ENCODE results near the gene PRR5. TPM values are rescaled to one million over a fixed set of nuclear protein-coding genes. Genes with fewer than 3 reads are reported as not detected.

Gene PRR5
- total and polyA plus RNA-seq, 7 experiments from 2014 or later = 19.6 to 49.1 (median 30.7) TPM

DNA sequence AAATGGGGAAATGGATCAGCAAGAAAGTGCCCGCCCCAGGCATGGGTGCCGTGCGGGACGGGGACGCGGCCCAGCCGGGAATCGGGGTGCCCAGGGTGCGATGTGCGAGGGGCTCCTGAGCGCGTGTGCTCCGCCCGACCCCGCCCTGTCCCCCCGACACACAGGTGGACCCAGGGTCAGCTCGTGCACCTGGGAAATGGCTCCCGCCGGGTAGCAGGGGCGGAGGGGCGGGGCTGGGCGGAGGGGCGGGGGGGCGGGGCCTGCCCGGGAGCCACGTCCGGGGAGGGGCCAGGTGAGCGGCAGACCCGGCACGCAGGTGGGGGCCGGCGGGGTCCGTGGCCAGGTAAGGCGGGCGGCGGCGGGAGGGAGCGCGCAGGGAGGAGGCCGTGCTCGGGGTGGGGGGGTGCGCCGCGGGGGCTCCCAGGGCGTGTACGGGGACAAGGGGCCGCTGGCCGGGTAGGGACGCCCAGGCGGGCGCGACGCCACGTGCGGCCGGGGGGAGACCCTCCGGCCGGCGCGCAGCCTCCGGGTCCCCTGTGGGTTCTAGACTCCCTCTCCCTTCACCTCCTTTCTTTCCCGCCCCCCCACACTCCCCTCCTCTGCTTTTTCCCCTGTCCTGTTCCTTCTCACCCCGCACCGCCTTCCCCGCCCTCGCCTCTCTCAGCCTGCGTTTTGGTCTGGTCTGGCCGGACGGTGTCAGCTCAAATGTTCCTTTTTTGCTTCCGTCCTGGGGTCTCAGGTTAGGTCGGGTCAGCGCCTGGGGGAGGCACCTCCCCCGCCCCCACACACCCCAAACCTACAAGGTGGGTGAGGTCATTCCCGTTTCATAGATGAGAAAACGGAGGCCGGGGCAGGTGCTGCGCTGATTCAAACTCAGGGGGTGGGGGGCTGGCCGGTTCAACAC lies 50.5 kb downstream of the PRR5 start, which contains the start of gene ARHGAP8:
ARHGAP8 (plus strand) TSS at position 291 of the 904 bp plus-strand sequence. CDS start 33,953 bp downstream, outside the sequence.
- Histone ChIP-seq H3K9me3 (ENCODE audit: control insufficient read depth in 2 of 3, low read length in 3 of 3) (no peaks in the 10 kb centered on the region), H3K4me1 (ENCODE audit: control insufficient read depth in 2 of 2, insufficient read depth in 2 of 2, low read length in 2 of 2) (peaks cover 0 to 4% of the 10 kb centered on the region in 2 donors), H3K27ac (ENCODE audit: low read depth, low read length) (no peak within 1 kb of the TSS), H3K27me3 (ENCODE audit: control insufficient read depth in 2 of 2, insufficient read depth in 2 of 2, low read length in 2 of 2) (peaks cover 4 to 13% of the 10 kb centered on the region in 2 donors), H3K36me3 (ENCODE audit: control insufficient read depth in 2 of 3, insufficient read depth in 3 of 3, low read length in 3 of 3) (no peaks in the 10 kb centered on the region), H3K4me3 (ENCODE audit: low read length) (peak within 1 kb of the TSS; percentile 13)
- DNase-seq (peak in 2 of 9 donors; percentile 12 to 14), ATAC-seq (peak; percentile 67)
- H3K4me1 Mint-ChIP-seq = peaks cover 0 to 6% (median 0%) of the 10 kb centered on the region in 7 donors
- ChIA-PET CTCF (no interaction called here), POLR2A (no interaction called here)
- peaks cover 30 to 71% (median 59%) of the 10 kb centered on the region in 5 donors for H3K27me3 Mint-ChIP-seq
- H3K27ac Mint-ChIP-seq = no peak within 1 kb of the TSS
- peak within 1 kb of the TSS; percentile 52 to 84 (median 72) for H3K4me3 Mint-ChIP-seq
- H3K36me3 Mint-ChIP-seq = no peaks in the 10 kb centered on the region
- H3K9me3 Mint-ChIP-seq = peaks cover 0 to 11% (median 0%) of the 10 kb centered on the region in 11 donors
- intact Hi-C loops (cut with micrococcal nuclease) = no loop called here

DNA sequence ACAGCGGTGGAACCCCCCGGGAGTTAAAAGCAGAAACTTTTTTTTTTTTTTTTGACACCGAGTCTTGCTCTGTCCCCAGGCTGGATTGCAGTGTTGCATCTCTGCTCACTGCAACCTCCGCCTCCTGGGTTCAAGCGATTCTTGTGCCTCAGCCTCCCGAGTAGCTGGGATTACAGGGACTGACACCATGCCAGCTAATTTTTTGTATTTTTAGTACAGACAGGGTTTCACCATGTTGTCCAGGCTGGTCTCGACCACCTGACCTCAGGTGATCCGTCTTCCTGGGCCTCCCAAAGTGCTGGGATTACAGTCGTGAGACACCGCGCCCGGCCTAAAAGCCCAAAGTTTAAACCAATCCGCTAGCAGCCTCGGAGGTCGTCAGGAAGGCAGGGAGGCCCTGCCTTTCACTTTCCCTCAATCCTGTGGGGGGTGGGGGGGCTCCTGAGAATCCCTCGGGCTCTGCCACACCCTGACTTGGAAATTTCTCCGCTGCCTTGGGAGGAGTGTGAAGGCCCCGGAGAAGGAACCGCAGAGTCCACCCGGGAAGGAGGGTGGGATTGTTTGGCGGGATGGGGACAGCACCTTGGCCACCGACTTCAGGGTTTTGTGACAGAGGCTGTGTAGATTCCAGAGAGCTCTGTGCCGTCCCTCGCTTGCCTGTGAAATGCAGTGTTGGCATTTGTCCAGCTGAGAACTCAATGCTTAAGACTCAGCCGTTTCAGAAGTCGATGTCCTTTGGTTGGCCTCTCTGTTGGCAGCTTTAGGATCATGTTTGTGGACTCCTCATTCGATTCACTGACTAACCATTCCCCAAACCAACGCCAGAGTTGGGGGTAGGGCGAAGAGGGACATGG lies 51.4 kb downstream of the PRR5 start:
- Mint-ChIP-seq H3K4me3 (peak overlapping the region in 9 of 10 donors; percentile 52 to 84 (median 74)), H3K27me3 (peaks cover 33 to 74% (median 66%) of the 10 kb centered on the region in 5 donors), H3K4me1 (peaks cover 0 to 6% (median 0%) of the 10 kb centered on the region in 7 donors), H3K27ac (no peak overlapping the region), H3K9me3 (peaks cover 0 to 11% (median 0%) of the 10 kb centered on the region in 11 donors), H3K36me3 (no peaks in the 10 kb centered on the region)
- CTCF ChIA-PET = no interaction called here
- ATAC-seq (no peak), DNase-seq (no peak)
- intact Hi-C loops (cut with micrococcal nuclease) = no loop called here
- no peak overlapping the region for H3K27ac ChIP-seq (ENCODE audit: low read depth, low read length)
- peaks cover 4 to 13% of the 10 kb centered on the region in 2 donors for H3K27me3 ChIP-seq (ENCODE audit: control insufficient read depth in 2 of 2, insufficient read depth in 2 of 2, low read length in 2 of 2)
- POLR2A ChIA-PET = no interaction called here
- no peak overlapping the region for H3K4me3 ChIP-seq (ENCODE audit: low read length)
- H3K9me3 ChIP-seq (ENCODE audit: control insufficient read depth in 2 of 3, low read length in 3 of 3) = no peaks in the 10 kb centered on the region
- H3K36me3 ChIP-seq (ENCODE audit: control insufficient read depth in 2 of 3, insufficient read depth in 3 of 3, low read length in 3 of 3) = no peaks in the 10 kb centered on the region
- peaks cover 0 to 4% of the 10 kb centered on the region in 2 donors for H3K4me1 ChIP-seq (ENCODE audit: control insufficient read depth in 2 of 2, insufficient read depth in 2 of 2, low read length in 2 of 2)

DNA sequence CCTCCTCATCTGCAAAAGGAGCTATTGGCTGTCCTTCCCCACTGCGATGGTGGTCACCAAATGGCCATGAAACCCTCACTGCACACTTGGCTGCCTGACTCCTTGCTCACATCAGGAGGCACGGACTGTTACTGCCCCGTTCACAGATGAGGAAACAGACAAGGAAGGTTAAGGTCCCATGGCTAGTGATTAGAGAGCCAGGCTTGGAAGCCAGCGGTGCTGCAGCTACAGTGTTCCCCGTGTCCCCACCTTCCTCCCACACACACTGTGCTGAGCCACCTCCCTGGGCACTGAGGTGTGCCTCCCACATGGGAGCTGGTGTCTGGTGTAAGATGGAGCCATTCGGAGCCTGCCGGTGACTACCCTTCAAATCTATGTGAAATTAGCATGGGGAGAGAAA lies 53.0 kb downstream of the PRR5 start:
- Histone ChIP-seq H3K27ac (ENCODE audit: low read depth, low read length) (no peak overlapping the region), H3K4me3 (ENCODE audit: low read length) (no peak overlapping the region), H3K27me3 (ENCODE audit: control insufficient read depth in 2 of 2, insufficient read depth in 2 of 2, low read length in 2 of 2) (peaks cover 4 to 13% of the 10 kb centered on the region in 2 donors), H3K9me3 (ENCODE audit: control insufficient read depth in 2 of 3, low read length in 3 of 3) (no peaks in the 10 kb centered on the region), H3K4me1 (ENCODE audit: control insufficient read depth in 2 of 2, insufficient read depth in 2 of 2, low read length in 2 of 2) (peaks cover 0 to 4% of the 10 kb centered on the region in 2 donors), H3K36me3 (ENCODE audit: control insufficient read depth in 2 of 3, insufficient read depth in 3 of 3, low read length in 3 of 3) (no peaks in the 10 kb centered on the region)
- DNase-seq = no peak
- Mint-ChIP-seq H3K27ac (no peak overlapping the region), H3K9me3 (peaks cover 0 to 11% (median 0%) of the 10 kb centered on the region in 11 donors), H3K4me3 (no peak overlapping the region), H3K4me1 (peaks cover 0 to 6% (median 0%) of the 10 kb centered on the region in 7 donors), H3K36me3 (peaks cover 0 to 4% (median 0%) of the 10 kb centered on the region in 5 donors), H3K27me3 (peaks cover 36 to 71% (median 63%) of the 10 kb centered on the region in 5 donors)
- no peak for ATAC-seq
- intact Hi-C loops (cut with micrococcal nuclease) = no loop called here
- CTCF ChIA-PET = no interaction called here
- POLR2A ChIA-PET = no interaction called here

DNA sequence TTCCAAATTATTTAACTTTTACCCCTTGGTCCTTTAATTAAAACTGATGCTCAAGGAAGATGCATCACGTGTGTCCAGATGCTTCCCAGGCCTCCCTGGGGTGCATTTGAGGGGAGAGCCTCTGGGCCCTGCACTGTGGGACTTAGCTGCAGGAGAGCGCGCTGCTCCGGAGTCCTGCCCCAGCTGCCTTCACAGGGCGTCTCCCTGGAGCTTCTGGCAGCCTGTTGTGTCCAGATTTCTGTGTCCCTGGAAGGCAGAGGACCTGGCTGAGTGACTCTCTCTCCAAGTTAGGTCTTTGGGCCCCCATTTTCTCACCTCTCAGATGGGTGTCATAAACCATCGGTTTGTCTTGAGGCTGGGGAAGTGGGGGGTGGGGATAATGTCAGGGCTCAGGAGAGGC lies 53.4 kb downstream of the PRR5 start:
- Histone ChIP-seq H3K27ac (ENCODE audit: low read depth, low read length) (no peak overlapping the region), H3K36me3 (ENCODE audit: control insufficient read depth in 2 of 3, insufficient read depth in 3 of 3, low read length in 3 of 3) (no peaks in the 10 kb centered on the region), H3K4me3 (ENCODE audit: low read length) (no peak overlapping the region), H3K9me3 (ENCODE audit: control insufficient read depth in 2 of 3, low read length in 3 of 3) (no peaks in the 10 kb centered on the region), H3K27me3 (ENCODE audit: control insufficient read depth in 2 of 2, insufficient read depth in 2 of 2, low read length in 2 of 2) (peaks cover 4 to 13% of the 10 kb centered on the region in 2 donors), H3K4me1 (ENCODE audit: control insufficient read depth in 2 of 2, insufficient read depth in 2 of 2, low read length in 2 of 2) (peaks cover 0 to 4% of the 10 kb centered on the region in 2 donors)
- CTCF ChIA-PET = no interaction called here
- H3K9me3 Mint-ChIP-seq = peaks cover 0 to 10% (median 0%) of the 10 kb centered on the region in 11 donors
- POLR2A ChIA-PET = no interaction called here
- H3K4me1 Mint-ChIP-seq = peaks cover 0 to 6% (median 0%) of the 10 kb centered on the region in 7 donors
- intact Hi-C loops (cut with micrococcal nuclease) = no loop called here
- H3K4me3 Mint-ChIP-seq = no peak overlapping the region
- H3K27ac Mint-ChIP-seq = no peak overlapping the region
- DNase-seq (no peak), ATAC-seq (no peak)
- H3K27me3 Mint-ChIP-seq = peaks cover 32 to 67% (median 59%) of the 10 kb centered on the region in 5 donors
- peaks cover 0 to 4% (median 0%) of the 10 kb centered on the region in 5 donors for H3K36me3 Mint-ChIP-seq

DNA sequence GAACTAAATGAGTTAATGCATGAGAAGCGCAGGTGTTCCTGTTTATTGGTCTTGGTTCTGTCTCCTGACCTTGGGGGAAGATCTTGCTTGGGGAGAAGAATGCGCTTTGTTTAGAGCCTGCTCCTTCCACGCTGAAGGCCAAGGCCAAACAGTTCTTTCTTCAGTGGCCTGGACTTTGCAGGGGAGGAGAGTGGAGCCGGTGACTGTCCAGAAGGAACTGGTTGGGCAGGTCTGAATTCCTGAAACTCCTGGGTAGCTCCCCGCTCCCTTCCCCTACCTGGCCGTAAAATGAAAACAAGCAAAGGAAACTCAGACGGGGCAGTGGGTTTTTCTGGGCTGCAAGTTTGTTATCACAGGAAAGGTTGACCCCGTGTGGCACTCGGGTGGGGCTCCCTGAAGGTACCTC lies 54.0 kb downstream of the PRR5 start:
- peaks cover 30 to 65% (median 55%) of the 10 kb centered on the region in 5 donors for H3K27me3 Mint-ChIP-seq
- no peaks in the 10 kb centered on the region for H3K9me3 ChIP-seq (ENCODE audit: control insufficient read depth in 2 of 3, low read length in 3 of 3)
- peaks cover 0 to 7% (median 0%) of the 10 kb centered on the region in 11 donors for H3K9me3 Mint-ChIP-seq
- POLR2A ChIA-PET = no interaction called here
- ATAC-seq (no peak), DNase-seq (no peak)
- H3K4me3 Mint-ChIP-seq = no peak overlapping the region
- no peak overlapping the region for H3K27ac ChIP-seq (ENCODE audit: low read depth, low read length)
- peaks cover 4 to 13% of the 10 kb centered on the region in 2 donors for H3K27me3 ChIP-seq (ENCODE audit: control insufficient read depth in 2 of 2, insufficient read depth in 2 of 2, low read length in 2 of 2)
- no peak overlapping the region for H3K27ac Mint-ChIP-seq
- H3K4me1 Mint-ChIP-seq = peaks cover 0 to 6% (median 0%) of the 10 kb centered on the region in 7 donors
- CTCF ChIA-PET = no interaction called here
- H3K4me3 ChIP-seq (ENCODE audit: low read length) = no peak overlapping the region
- peaks cover 0 to 4% (median 0%) of the 10 kb centered on the region in 5 donors for H3K36me3 Mint-ChIP-seq
- peaks cover 0 to 4% of the 10 kb centered on the region in 2 donors for H3K4me1 ChIP-seq (ENCODE audit: control insufficient read depth in 2 of 2, insufficient read depth in 2 of 2, low read length in 2 of 2)
- intact Hi-C loops (cut with micrococcal nuclease) = no loop called here
- no peaks in the 10 kb centered on the region for H3K36me3 ChIP-seq (ENCODE audit: control insufficient read depth in 2 of 3, insufficient read depth in 3 of 3, low read length in 3 of 3)

DNA sequence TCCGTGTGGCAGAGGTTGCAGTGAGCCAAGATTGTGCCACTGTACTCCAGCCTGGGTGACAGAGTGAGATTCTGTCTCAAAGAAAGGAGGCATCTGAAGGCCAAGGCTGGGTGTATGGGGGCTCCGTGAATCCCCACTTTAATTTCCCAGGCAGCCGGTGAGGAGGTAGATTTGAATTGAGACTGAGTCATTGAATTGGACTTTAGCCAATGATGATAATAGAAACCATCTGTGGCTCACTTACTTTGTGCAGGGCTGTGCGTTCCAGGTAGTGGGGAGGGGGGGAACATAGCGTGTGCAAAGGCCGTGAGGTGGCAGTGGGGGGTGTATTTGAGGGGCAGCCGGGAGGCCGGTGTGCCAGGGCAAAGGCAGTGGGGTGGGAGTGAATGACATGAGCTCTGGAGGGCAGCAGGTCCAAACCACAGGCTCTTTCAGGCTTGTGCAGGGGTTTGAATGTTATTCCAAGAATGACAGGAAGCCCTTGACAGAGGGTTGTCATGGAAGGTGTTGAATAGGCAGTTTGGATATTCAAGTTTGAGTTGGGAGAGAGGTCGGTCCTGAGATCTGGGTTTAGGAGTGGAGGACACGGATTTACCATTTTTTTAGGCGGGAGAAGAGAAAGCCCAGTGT lies 56.5 kb downstream of the PRR5 start:
- intact Hi-C loops (cut with micrococcal nuclease) = no loop called here
- Mint-ChIP-seq H3K27me3 (peaks cover 22 to 67% (median 45%) of the 10 kb centered on the region in 5 donors), H3K4me1 (peaks cover 0 to under 1% (median 0%) of the 10 kb centered on the region in 7 donors), H3K36me3 (peaks cover 0 to 7% (median 0%) of the 10 kb centered on the region in 5 donors), H3K27ac (no peak overlapping the region), H3K9me3 (peaks cover 0 to 14% (median 5%) of the 10 kb centered on the region in 11 donors), H3K4me3 (no peak overlapping the region)
- no peak for ATAC-seq
- CTCF ChIA-PET = no interaction called here
- POLR2A ChIA-PET = no interaction called here
- Histone ChIP-seq H3K27ac (ENCODE audit: low read depth, low read length) (no peak overlapping the region), H3K4me1 (ENCODE audit: control insufficient read depth in 2 of 2, insufficient read depth in 2 of 2, low read length in 2 of 2) (no peaks in the 10 kb centered on the region), H3K36me3 (ENCODE audit: control insufficient read depth in 2 of 3, insufficient read depth in 3 of 3, low read length in 3 of 3) (no peaks in the 10 kb centered on the region), H3K9me3 (ENCODE audit: control insufficient read depth in 2 of 3, low read length in 3 of 3) (no peaks in the 10 kb centered on the region), H3K4me3 (ENCODE audit: low read length) (no peak overlapping the region), H3K27me3 (ENCODE audit: control insufficient read depth in 2 of 2, insufficient read depth in 2 of 2, low read length in 2 of 2) (peaks cover 4 to 7% of the 10 kb centered on the region in 2 donors)
- DNase-seq = no peak

Data from naive thymus-derived CD4-positive, alpha-beta T cell (primary cell).